RPMI8226 (cell line): ENCODE measurements around the gene PLCB1.
"Not testable (repeated sequence)": the region's sequence is repeated elsewhere in the genome, so short reads cannot be mapped to it uniquely, and the experiment has no call there.

ENCODE experiments used
- DNase-seq: peaks from one replicate; pipeline ENCODE4 v3.0.0-alpha.2; 2015

The PLCB1 gene

DNA sequence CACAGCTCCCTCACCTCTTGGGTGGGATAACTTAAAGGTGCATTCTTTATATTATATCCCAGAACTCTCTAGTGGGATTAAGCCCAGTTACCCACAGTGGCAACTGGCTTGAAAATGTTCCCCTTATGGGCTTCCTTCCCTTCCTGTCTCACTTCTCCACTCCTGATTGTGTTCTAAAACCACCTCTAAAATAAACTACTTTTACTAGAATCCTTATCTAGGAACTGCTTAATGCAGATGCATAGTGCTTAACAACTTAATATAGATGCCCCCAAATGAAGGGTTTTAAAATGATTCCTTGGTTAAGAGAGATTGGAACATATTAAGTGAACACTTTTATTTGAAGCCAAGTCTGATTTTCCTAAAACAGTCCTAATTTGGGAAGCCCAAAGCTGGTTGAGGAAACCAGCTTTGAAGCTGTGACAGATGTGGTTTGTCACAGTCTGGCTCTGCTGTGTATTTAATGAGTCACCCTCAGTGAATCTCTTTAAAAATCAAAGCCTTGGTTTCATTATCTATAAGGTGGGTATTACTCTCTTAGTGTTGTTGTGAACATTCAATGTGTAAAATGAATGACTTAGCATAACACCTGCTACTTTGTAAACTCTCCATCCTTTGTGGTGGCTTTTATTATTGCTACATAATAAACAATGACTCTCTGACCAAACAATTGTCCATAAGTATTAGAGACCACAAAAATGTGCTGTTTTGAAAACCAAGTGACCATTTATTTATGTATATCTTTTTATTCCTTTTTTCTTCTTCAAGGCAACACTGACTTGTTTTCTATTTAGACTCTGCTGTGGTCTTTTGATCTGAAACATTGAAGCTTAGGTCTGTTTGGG lies 24.4 kb downstream of the PLCB1 start:
- DNase-seq: no peak

DNA sequence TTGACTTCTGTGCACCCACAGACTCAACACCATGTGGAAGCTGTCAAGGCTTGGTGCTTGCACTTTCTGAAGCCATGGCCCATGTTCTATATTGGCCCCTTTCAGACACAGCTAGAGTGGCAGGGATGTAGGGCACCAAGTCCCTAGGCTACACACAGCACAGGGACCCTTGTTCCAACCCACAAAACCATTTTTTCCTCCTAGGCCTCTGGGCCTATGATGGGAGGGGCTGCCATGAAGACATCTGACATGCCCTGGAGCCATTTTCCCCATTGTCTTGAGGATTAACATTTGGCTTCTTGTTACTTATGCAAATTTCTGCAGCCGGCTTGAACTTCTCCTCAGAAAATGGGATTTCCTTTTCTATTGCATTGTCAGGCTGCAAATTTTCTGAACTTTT lies 27.2 kb downstream of the PLCB1 start:
- DNase-seq: not testable (repeated sequence)

DNA sequence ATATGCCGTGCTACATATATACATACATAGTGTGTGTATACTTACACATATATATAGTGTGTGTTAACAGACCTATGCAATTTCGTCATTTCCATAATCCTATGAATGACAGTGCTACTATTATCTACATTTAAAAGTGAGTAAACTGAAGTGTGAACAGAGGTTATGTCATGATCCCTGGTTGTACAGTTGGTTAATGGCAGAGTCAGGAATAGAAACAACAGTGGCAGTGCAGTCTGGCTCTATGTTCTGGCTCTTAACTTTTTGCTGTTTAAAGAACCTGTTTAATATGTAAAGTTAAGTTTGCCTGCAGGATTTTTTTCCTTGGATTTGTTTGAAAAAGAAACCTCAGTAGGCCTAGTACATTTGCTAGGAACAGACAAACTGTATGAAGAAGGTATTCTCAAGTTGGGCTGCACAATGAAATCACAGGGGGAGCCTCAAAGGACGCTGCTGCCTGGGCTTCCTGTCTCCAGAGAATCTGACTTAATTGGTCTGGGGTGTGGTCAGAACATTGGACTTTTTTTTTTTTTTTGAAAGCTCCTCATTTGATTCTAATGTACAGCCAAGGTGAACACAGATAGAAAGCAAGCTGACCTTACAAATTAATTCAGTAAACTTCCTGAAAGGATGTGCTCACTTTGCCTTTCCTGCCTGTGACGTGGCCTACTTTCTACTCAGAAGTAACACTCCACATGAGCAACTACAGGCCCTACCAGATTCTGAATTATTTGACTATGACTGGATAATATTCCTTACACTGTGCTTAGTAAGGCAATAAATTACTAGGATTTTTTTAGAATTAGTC lies 29.4 kb downstream of the PLCB1 start:
- no peak for DNase-seq

DNA sequence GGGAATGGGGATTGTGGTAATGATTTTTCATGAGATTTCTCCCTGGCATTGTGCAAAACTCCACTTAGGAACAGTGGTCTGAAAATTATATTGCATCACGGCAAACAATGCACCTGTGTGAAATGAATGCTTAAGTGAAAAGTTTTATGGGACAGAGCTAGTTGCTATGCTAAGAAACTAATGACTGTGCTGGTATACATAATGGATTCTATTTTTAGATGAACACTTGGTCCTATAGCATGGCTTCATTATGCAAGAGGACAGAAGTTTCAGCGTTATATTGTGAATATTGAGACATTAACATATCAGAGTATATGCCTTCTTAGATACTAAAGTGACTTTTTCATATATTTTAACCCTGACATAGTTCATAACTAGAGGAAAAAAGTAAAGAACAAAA lies 30.5 kb downstream of the PLCB1 start:
- no peak for DNase-seq

DNA sequence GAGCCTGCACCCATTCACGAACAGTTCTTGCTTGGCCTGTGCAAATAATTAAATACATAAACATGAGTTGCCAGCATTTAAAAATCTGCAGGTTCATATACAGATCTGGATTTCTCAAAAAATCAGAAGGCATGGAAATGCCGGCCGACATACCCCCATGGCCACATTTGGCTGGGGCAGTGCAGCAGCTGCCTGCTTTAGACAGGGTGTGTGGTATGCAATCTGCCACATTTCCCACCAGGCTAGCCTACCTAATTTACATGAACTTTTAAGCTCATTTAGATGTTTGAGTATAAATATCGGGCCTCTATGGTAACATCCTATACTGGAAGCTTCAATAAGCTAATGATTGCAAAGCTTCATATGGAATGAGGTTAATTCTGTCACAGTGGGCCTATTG lies 31.5 kb downstream of the PLCB1 start:
- DNase-seq: no peak

DNA sequence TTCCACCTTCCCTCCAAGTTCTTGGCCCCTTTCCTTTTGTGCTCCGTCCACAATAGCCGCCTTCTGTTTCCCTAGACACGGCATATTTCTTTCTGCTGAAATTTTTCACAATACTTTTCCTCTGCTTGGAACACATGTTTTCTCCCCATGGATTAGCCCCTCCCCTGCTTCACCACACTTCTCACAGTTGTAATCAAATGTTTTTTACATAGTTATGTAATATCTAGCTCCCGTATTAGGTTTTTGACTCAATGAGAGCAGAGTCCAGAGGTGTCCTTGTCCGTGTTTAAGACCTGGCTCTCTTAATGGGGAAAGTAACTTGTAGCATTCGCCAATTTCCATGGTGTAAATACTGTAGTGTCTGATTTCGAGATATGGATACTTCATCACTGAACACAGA lies 34.7 kb downstream of the PLCB1 start:
- no peak for DNase-seq

DNA sequence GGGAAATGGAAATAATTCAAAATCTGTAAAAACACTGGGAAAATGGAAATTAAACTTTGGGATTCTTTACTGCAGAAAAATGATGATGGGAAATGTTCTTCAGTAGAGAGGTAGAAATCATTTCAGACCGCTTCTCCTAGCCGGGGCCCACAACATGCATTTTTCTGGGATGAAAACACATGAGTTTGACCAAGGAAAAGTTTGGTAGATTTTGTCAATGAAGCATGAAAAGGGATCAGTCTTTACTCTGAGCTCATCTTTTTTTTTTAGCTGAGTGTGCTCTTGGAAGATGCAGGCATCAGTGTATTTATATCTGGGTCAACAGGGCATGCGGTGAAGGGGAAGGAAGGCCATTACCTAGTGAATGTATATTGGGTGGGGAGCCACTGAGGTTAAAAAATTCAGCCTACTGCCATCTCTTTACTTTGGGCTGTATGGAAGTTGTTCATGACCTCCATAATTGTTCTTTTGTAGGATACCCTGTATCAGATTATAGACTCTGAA lies 36.8 kb downstream of the PLCB1 start:
- DNase-seq: no peak

DNA sequence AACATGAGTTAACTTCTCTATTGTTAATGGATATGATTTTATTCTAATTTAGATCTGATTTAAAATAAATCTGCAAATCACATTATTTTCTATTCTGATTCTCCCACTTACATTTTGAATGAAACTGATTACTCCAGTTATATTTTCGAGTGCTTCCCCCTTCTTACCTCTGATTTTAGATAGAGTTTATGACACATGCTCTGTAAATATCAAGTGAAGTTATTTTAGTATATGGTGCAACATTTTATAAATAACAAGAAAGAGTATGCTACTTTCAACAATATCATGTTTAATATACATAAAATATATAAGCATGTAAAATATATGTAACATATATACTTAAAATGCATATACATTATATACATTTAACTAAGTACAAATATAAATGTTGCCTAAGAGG lies 38.9 kb downstream of the PLCB1 start:
- DNase-seq: no peak

DNA sequence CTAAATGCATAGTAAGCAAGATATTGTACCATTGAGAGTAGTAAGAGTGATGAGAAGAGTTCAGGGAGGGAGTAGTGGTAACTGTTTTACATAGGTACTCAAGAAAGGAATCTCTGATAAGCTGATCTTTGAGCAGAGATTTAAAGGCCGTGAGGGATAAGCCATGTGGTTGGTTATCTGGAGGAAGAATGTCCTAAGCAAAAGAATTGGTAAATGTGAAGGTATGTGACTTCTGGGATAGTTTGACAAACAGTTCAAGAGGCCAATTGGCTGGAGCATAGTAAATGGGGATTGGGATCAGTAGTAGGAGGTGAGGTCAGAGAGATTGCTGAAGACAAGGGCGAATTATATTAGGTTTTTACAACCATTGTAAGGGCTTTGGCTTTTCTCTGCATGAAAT lies 40.1 kb downstream of the PLCB1 start:
- DNase-seq: no peak

DNA sequence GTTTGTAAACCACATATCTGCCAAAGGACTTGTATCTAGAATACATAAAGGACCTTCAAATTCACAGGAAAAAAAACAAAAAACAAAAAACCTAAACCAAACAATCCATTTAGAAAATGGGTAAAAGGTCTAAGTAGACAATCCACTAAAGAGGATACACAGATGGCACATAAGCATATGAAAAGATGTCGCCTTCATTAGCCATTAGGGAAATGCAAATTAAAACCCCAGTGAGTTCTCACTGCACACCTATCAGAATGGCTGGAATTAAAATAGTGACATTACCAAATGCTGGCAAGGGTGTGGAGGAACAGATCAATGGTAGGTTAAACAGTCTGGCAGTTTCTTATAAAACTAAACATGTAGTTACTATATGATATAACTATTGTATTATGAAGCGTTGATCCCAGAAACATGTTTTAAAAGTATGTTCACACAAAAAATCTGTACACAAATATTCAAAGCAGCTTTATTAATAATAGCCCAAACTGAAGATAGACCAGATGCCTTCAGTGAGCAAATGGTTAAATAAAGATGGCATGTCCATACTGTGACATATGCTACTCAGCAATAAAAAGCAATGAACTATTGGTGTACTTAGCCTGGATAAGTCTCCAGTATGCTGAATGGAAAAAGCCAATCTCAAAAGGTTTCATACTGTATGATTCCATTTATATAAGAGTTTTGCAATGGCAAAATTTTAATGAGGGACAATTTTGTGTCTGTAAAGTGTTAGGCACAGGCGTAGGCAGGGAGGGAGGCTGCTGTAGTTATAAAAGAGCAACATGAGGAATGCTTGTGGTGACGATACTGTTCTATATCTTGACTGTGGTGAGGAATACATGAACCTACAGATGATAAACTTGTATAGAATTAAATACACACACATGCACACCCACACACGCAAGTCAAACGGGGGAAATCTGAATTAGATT lies 43.9 kb downstream of the PLCB1 start:
- no peak for DNase-seq

DNA sequence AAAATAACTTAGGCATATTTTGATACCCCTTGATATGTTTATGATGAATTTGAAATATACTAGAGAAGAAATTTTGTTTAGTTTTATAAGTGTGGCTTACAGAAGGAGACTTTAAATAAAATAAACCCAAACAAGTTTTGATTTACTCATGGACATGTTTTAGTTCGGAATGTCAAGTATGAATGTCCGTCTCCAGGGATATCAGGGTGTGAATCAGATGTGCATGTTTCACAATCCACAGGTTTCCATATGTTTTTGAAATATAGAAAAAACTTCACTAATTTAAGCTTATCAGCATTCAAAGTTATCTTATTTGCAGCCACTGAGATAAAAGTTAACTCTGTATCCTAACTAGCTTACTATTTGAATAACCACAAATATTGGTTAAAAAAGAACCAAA lies 51.5 kb downstream of the PLCB1 start:
- DNase-seq: no peak

DNA sequence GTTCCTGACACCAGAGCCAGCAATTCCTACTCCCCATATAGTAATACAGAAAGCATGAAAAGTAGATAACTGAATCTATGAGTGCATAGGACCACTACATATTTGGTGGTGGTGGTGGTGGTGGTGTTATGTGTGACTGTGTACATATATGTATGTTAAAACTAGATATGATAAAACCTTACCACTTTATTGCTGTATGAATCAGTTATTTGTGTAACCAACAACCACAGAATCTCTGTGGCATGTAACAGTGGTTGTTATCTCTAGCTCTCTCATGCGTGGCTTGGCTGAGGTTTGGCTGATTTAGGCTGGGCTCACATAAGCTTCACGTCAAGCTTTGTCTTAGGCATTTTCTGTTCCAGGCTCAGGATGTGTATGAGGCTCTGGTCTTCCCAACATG lies 55.7 kb downstream of the PLCB1 start:
- DNase-seq: no peak

DNA sequence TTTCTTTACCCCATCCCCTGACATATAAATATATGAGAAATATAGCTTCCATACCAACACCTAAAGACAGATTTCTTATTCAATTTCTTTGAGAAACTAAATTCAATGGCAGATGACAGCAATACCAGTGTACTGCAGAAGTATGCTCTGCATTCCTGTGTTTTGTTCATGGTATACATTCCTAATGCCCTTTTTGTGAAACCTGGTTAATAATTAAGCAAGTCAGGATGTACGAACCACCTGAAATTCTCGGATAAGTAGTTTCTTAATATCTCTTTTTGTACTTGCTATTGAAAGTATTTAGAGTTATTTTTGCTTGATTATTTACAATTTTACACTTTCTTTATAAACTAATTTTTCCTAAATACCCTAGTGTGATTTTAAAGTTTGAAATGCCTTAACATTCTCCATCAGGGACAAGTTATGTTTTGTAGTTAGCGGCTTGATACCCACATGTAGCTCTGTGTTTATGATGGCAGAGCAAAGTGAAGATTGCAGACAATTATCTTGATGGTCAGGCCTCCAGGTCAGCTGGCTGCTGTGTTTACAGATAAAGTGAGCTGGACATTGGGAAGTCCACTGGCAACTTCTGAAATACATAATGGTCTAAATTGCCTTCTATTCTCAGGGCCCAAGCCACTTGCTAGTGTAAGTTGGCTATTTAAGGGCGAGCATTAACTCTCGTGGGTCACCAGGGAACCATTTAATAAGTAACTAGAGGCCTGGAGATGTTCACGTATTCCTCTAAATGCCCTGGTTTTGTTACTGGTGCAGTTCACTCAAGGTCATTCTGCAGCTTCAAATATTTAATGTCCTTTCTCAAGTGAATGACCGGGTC lies 58.2 kb downstream of the PLCB1 start:
- no peak for DNase-seq

DNA sequence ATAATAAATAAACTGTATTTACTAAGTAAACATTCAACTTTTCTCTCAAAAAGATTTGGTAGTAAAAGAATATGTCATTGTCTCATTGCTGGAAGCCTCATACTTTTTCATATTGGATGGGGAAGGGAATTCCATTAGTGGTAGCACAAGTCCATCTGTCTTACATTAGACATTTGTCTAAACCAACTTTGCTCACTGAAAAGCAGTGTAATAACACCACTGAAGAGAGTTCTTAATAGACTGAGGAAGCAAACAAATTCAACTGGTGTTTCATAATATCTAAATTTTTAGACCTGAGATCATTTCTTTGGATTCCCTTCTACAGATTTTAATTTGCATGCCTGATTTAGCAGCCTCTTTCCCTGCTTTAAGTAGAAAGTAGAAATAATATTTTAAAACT lies 62.7 kb downstream of the PLCB1 start:
- DNase-seq: no peak

DNA sequence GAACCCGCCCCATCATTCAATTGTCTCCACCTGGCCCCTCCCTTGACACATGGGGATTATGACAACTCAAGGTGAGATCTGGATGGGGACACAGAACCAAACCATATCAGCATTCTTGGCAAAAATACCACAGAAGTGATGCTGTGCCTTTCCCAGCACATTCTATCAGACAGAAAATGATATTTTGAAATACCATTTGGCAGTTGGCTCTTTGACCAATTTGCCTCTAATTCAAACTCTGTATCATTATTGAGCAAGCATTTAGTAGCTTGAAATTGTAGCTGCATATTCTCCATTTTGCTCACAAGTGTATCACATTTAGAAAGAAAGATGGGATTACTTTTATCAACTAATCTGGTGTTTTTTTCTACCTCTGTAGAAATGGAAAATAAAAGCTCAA lies 64.0 kb downstream of the PLCB1 start:
- DNase-seq: no peak

DNA sequence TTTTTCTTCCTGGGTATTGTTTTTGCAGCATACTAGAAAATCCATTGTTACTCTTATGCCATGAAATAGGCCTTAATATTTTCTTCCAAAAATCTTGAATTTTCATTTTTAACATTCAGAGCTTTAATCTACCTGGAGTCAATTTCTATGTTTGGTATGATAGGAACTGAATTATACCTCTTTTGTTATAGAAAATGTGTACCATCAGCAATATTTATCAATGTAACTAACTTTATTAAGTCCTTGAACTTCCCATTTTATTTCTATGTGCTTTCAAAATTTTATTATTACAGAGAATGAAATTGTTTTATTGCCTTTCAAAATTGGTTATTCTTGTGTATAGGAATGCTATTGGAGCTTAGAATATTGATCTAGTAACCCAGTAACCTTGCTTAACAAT lies 68.2 kb downstream of the PLCB1 start:
- DNase-seq: no peak

DNA sequence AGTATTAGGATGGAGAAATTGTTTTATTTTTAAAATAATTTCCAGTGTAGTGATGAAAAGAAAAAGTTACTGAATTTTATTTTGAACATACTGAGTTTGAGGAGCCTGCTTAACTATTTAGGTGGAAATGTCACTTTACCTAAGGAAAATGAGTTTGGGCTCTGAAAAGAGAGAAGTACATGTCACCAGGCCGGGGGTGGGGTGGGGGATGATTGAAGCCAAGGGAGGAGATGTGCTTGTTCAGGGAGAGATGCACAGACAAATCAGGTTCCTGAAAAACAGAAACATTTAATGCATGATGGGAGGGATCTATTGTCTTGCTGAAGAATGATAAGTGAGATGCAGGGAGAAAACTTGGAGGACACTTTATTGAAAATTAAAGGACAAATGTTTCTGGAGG lies 71.3 kb downstream of the PLCB1 start:
- no peak for DNase-seq

DNA sequence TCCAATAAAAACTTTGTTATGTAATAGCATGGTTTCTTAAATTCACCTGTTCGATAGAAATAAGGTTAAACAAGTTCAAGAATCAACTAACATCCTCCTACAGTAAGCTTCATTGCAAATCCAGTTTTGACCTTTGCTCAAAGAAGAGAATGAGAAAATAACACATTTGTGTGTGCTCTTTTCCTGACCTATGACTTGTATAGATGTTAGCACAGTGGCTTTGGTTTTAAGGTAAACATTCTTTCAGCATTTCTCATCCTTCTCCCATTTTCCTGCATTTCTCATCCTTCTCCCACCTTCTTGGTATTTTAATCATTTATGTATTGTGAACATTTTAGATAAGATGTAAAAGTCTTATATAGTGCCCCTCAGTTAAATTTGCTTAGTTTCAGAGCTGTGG lies 73.9 kb downstream of the PLCB1 start:
- no peak for DNase-seq

DNA sequence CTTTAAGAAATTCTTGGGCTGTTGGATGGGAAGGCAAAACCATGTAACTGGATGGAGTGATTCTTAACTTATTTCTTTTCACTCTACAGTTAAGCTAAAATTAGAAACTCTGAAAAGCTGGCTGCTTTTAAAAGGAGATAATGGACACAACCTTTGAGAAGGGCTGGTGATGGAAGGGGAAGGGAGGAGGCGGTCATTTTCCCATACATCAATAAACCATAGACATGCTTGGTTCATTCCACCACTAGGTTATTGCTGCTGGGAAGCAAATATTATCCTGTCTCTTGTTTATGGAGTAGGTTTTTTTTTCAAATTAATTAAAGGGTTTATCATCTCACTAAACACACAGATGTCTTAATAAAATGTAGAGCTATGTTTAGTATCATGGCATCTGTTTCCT lies 76.2 kb downstream of the PLCB1 start:
- DNase-seq: no peak

DNA sequence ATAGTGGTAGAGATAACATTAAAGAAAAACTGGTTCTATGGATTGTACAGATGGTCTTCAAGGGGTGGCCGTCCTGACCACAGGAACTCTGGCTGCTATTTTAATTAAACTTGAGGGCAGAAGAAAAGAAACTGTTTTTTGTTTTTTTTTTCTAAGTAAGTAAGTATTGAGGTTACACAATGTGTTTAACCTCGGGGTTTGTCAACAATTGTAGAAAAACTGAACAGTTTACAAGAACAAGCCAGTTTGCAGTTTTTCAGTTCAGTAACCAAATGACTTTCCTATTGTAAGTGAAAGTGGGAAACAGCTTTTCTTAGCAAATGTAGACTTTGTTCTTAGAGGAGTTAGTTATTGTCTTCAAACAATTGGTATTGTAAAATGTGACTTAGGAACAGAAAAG lies 77.0 kb downstream of the PLCB1 start:
- no peak for DNase-seq

DNA sequence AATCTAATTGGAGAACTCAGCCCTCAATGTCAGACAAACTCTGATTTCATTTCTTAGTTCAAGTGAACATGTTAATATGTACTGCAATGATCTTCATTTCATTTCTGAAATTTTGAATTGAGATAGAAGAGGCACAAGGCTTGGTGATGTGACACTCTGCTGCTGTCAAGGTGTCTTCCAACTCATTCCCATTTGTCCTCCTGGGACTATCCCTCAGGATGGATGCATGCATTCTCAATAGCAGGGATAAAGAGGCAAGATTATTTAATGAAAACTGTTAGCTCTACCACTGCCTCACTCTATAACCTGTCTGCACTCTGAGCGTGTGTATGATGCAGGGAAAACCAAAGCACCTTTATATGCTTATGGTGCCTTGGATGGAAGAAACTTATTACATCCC lies 78.7 kb downstream of the PLCB1 start:
- no peak for DNase-seq

DNA sequence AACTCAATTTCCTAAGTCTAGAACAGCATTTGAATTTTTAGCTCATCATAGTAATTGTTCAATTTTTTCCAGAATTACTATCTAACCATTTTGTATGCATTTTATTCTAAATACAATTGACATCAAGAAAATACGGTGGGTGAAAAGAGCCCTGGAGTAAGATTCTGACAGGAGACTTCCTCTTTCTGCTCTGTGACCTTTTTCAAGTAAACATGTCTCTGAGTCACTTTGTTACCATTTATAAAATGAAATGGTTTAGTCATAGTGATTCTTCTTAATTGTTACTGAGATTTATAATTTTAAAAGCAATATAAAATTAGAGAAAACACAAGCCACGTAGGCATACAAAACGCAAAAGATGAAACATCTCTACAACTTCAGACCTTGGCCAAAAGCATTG lies 80.2 kb downstream of the PLCB1 start:
- no peak for DNase-seq
